Upper lobe of left lung (tissue), 6 donors: ENCODE results near the gene OVAAL. TPM values are rescaled to one million over a fixed set of nuclear protein-coding genes. Genes with fewer than 3 reads are reported as not detected.

Source experiments
- ATAC-seq, 2 donors: fragments of 200-7000 bp; cut with Tn5 transposase; one replicate each; pipeline ENCODE4 v1.9.1; 2022; ENCODE audit warnings: mild to moderate bottlenecking in 2 of 2, moderate library complexity in 2 of 2; ENCODE audit not compliant: low FRiP score in 2 of 2
- DNase-seq, 2 donors: peaks; one replicate each; pipeline ENCODE4 v3.0.0-alpha.2; 2019 to 2020
- H3K27ac ChIP-seq, 4 donors: fragments of 200-600 bp; sonication (generic); one replicate each; pipeline ENCODE4 v1.5.1; 2016 to 2019
- H3K27me3 ChIP-seq, 4 donors: fragments of 200-600 bp; sonication (generic); one replicate each; pipeline ENCODE4 v1.5.1; 2017 to 2019
- H3K36me3 ChIP-seq, 4 donors: fragments of 200-600 bp; sonication (generic); one replicate each; pipeline ENCODE4 v1.5.1; 2016 to 2019
- H3K4me1 ChIP-seq, 4 donors: fragments of 200-600 bp; sonication (generic); one replicate each; pipeline ENCODE4 v1.5.1; 2018 to 2019
- H3K4me3 ChIP-seq, 4 donors: fragments of 200-600 bp; sonication (generic); one replicate each; pipeline ENCODE4 v1.5.1; 2017 to 2019; ENCODE audit warnings: mild to moderate bottlenecking in 2 of 4, moderate library complexity in 1 of 4
- H3K9me3 ChIP-seq, 4 donors: fragments of 200-600 bp; sonication (generic); one replicate each; pipeline ENCODE4 v1.5.1; 2018 to 2019
- CTCF ChIP-seq, 6 experiments: fragments of 450-650 bp in 4 of 6; fragments of 200-600 bp in 2 of 6; sonication (generic) in 2 of 6; IDR thresholded peaks; one replicate each; pipeline ENCODE4 v1.5.1; 2016 to 2019; ENCODE audit warnings: antibody characterized with exemption in 6 of 6
- EP300 ChIP-seq, 4 donors: sonication (generic); formaldehyde crosslinking; IDR thresholded peaks; one replicate each; pipeline ENCODE4 v1.5.1; 2017; ENCODE audit warnings: antibody characterized with exemption in 4 of 4, control low read depth in 2 of 4
- POLR2A ChIP-seq, 4 donors: fragments of 450-650 bp; IDR thresholded peaks; one replicate each; pipeline ENCODE4 v1.5.1; 2016 to 2017; ENCODE audit warnings: antibody characterized with exemption in 4 of 4, mild to moderate bottlenecking in 2 of 4
- POLR2AphosphoS5 ChIP-seq, 2 donors: sonication (generic); formaldehyde crosslinking; IDR thresholded peaks; one replicate each; pipeline ENCODE4 v1.5.1; 2017; ENCODE audit warnings: antibody characterized with exemption in 2 of 2
- whole genome bisulfite sequencing, 2 donors: methylation state at CpG; one replicate each; pipeline ENCODE4 v1.1.5; 2017 to 2018; 5-methylcytosine and 5-hydroxymethylcytosine counted together
- total RNA-seq, 6 donors: library from RNA; depleted of rRNA in 4 of 6; stranded (reverse); fragments of >200 nt in 4 of 6; gene quantifications; one replicate each; pipeline versions ENCODE4 v1.1.0 to v1.2.1, GENCODE V29; 2016 to 2021
- donor health status: DM: no; HTN: no; CAD: no; lungs with moderate emphysema.
- donor health status: DM: no; HTN: yes; CAD: no; lungs with severe emphysema.

Gene OVAAL
- total RNA-seq, 6 donors from 2014 or later: not detected

DNA sequence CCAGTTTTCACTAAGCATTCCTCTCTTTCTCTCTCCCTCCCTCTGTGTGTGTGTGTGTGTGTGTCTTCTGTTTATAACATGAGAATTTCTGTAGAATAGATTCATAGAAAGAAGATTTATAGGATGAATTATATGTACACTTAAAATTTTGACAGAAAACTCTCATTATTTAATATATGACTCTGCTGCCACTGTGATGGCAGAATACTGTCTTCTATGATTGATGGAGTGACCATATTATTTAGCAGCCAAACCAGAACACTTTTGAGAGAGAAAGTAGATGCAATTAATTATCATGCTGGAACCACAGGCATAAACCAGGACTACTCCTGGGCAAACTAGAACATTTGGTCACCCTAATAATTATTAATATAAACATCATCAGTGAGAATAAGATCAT, 38.8 kb downstream of the OVAAL start:
- H3K9me3 ChIP-seq: no peaks in the 10 kb centered on the region
- H3K36me3 ChIP-seq: no peaks in the 10 kb centered on the region
- ATAC-seq (no peak), DNase-seq (no peak)
- H3K4me1 ChIP-seq: peaks cover 0 to 5% (median 0%) of the 10 kb centered on the region in 4 donors
- H3K27ac ChIP-seq: no peak overlapping the region
- H3K27me3 ChIP-seq: no peaks in the 10 kb centered on the region
- H3K4me3 ChIP-seq: no peak overlapping the region
- no peak for TF ChIP-seq POLR2AphosphoS5 (IDR thresholded peaks at IDR 0.05)
- no peak for TF ChIP-seq EP300 (IDR thresholded peaks at IDR 0.05)
- TF ChIP-seq POLR2A (IDR thresholded peaks at IDR 0.05): no peak
- TF ChIP-seq CTCF (IDR thresholded peaks at IDR 0.05): no peak

GRCh38 chr1:180598333-180598974, 39.7 kb downstream of the OVAAL start:
- H3K27me3 ChIP-seq: no peaks in the 10 kb centered on the region
- no peak overlapping the region for H3K27ac ChIP-seq
- no peaks in the 10 kb centered on the region for H3K36me3 ChIP-seq
- H3K4me1 ChIP-seq: peaks cover 0 to 5% (median 0%) of the 10 kb centered on the region in 4 donors
- H3K4me3 ChIP-seq: no peak overlapping the region
- TF ChIP-seq POLR2AphosphoS5 (IDR thresholded peaks at IDR 0.05) (no peak), EP300 (IDR thresholded peaks at IDR 0.05) (no peak), POLR2A (IDR thresholded peaks at IDR 0.05) (no peak), CTCF (IDR thresholded peaks at IDR 0.05) (no peak)
- no peak for DNase-seq
- 61 to 78% methylated on average over 6 of the region's 6 CpGs for WGBS, 2 donors
- no peak for ATAC-seq
- H3K9me3 ChIP-seq: no peaks in the 10 kb centered on the region

- H3K9me3 ChIP-seq: no peaks in the 10 kb centered on the region
- H3K36me3 ChIP-seq: no peaks in the 10 kb centered on the region
- TF ChIP-seq POLR2A (IDR thresholded peaks at IDR 0.05) (no peak), POLR2AphosphoS5 (IDR thresholded peaks at IDR 0.05) (no peak), EP300 (IDR thresholded peaks at IDR 0.05) (no peak), CTCF (IDR thresholded peaks at IDR 0.05) (no peak)
- WGBS, 2 donors: 96 to 100% methylated on average over 1 of the region's 1 CpG
- DNase-seq: no peak
- H3K27me3 ChIP-seq: no peaks in the 10 kb centered on the region
- peaks cover 0 to 5% (median 0%) of the 10 kb centered on the region in 4 donors for H3K4me1 ChIP-seq
- ATAC-seq: no peak
- H3K27ac ChIP-seq: no peak overlapping the region
- no peak overlapping the region for H3K4me3 ChIP-seq
Observed at GRCh38 chr1:180600343-180600742, 41.6 kb downstream of the OVAAL start.

DNA sequence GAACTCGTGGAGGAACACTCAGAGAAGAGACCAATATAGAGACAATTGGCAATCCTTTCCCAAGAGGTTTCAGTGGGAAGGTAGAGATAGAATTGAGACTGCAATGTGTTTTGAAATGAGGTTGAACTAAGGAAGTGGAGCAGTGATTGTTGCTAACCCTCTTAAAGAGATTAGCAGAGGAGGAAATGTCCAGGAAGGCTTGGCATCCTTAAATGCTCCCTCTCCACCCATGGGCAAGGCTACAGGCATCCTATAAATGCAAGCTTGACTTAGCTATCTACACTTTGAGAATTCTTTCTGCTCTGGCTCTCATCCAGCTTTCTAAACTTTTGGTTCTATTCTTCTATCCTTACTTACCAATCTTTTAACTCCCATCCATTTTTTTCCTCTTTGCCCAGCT, 42.7 kb downstream of the OVAAL start:
- no peaks in the 10 kb centered on the region for H3K27me3 ChIP-seq
- peaks cover 0 to 5% (median 0%) of the 10 kb centered on the region in 4 donors for H3K4me1 ChIP-seq
- no peak for TF ChIP-seq CTCF (IDR thresholded peaks at IDR 0.05)
- TF ChIP-seq EP300 (IDR thresholded peaks at IDR 0.05): no peak
- no peak for TF ChIP-seq POLR2A (IDR thresholded peaks at IDR 0.05)
- TF ChIP-seq POLR2AphosphoS5 (IDR thresholded peaks at IDR 0.05): no peak
- no peak overlapping the region for H3K27ac ChIP-seq
- ATAC-seq: no peak
- no peaks in the 10 kb centered on the region for H3K36me3 ChIP-seq
- H3K9me3 ChIP-seq: no peaks in the 10 kb centered on the region
- H3K4me3 ChIP-seq: no peak overlapping the region
- WGBS, 2 donors: 51 to 68% methylated on average over 1 of the region's 1 CpG
- DNase-seq: no peak

- H3K27me3 ChIP-seq: no peaks in the 10 kb centered on the region
- DNase-seq: no peak
- H3K4me1 ChIP-seq: peaks cover 0 to 5% (median 0%) of the 10 kb centered on the region in 4 donors
- 89 to 95% methylated on average over 4 to 6 of the region's 6 CpGs for WGBS, 2 donors
- H3K9me3 ChIP-seq: no peaks in the 10 kb centered on the region
- ATAC-seq: no peak
- no peak overlapping the region for H3K4me3 ChIP-seq
- TF ChIP-seq POLR2A (IDR thresholded peaks at IDR 0.05): no peak
- TF ChIP-seq EP300 (IDR thresholded peaks at IDR 0.05): no peak
- no peak for TF ChIP-seq POLR2AphosphoS5 (IDR thresholded peaks at IDR 0.05)
- no peak for TF ChIP-seq CTCF (IDR thresholded peaks at IDR 0.05)
- no peak overlapping the region for H3K27ac ChIP-seq
- no peaks in the 10 kb centered on the region for H3K36me3 ChIP-seq
Observed at GRCh38 chr1:180603223-180603849, 44.6 kb downstream of the OVAAL start.
